HL-60 (cell line): ENCODE results near the gene FANCC.

Experiments used
- CTCF ChIP-seq: IDR thresholded peaks from one replicate; pipeline ENCODE4 v1.5.1; 2011; ENCODE audit warnings: low read length, control low read depth, inconsistent platforms; ENCODE audit not compliant: insufficient read depth
- GABPA ChIP-seq: IDR thresholded peaks from 2 replicates; pipeline ENCODE4 v1.6.1; 2012; ENCODE audit warnings: low read depth
- POLR2AphosphoS5 ChIP-seq: IDR thresholded peaks from 2 replicates; pipeline ENCODE4 v1.6.1; 2012; ENCODE audit warnings: low read depth
- TF ChIP-seq, protein P1 (sequence below): IDR thresholded peaks from 2 replicates; pipeline ENCODE4 v1.6.1; 2012; ENCODE audit warnings: low read depth; ENCODE audit not compliant: insufficient replicate concordance

DNA sequence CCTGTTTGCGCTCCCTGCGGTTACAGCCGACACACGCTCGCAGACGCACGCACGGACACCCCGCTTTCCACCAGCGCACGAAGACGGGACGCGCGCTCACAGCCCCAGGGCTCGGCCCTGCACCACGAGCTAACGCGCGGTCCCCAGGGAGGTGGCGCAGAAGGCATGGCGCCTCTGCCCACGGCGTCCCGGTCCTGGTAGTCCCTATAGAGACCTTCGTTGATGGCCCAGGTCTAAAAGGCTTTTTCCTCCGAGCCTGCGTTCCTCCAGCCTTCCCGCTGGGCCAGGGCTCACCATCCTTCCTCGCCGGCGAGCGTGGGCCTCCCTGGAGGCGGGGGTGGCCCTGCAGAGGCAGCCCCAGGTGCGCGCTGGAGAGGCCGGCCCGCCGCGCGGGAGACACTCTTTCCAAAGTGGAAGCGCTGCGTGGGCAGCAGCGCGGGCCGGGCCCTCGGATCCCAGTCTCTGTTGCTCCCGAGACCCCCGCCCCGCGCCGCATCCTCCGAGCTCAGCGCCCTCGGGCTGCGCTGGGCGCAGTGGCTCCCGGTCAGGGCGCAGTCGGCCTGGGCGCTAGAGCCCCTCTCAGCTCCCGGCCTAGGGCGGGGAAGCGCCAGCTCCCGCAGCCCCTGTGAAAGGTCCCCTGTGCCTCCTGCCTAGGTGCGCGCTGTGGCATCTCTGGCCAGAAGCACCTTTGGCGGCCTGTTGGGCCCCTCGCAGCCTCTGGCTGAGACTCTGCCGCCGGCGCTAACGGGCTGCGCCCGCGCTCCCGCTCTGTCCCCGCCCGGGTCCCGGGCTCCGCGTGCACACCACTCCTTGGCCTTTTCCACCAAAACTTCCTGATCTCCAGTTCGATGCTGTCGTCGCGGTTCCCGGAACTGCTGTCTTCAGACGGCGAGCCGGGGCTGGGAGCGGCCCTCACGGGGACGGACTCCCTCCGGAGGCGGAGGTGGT is 31.9 kb upstream of the FANCC start:
- TF ChIP-seq POLR2AphosphoS5, result no peak
- no peak for TF ChIP-seq CTCF
- TF ChIP-seq, protein P1, sequence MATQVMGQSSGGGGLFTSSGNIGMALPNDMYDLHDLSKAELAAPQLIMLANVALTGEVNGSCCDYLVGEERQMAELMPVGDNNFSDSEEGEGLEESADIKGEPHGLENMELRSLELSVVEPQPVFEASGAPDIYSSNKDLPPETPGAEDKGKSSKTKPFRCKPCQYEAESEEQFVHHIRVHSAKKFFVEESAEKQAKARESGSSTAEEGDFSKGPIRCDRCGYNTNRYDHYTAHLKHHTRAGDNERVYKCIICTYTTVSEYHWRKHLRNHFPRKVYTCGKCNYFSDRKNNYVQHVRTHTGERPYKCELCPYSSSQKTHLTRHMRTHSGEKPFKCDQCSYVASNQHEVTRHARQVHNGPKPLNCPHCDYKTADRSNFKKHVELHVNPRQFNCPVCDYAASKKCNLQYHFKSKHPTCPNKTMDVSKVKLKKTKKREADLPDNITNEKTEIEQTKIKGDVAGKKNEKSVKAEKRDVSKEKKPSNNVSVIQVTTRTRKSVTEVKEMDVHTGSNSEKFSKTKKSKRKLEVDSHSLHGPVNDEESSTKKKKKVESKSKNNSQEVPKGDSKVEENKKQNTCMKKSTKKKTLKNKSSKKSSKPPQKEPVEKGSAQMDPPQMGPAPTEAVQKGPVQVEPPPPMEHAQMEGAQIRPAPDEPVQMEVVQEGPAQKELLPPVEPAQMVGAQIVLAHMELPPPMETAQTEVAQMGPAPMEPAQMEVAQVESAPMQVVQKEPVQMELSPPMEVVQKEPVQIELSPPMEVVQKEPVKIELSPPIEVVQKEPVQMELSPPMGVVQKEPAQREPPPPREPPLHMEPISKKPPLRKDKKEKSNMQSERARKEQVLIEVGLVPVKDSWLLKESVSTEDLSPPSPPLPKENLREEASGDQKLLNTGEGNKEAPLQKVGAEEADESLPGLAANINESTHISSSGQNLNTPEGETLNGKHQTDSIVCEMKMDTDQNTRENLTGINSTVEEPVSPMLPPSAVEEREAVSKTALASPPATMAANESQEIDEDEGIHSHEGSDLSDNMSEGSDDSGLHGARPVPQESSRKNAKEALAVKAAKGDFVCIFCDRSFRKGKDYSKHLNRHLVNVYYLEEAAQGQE, result no peak
- TF ChIP-seq GABPA, result no peak
